Stomach (tissue), 9 donors: ENCODE data around the gene RUNX1. TPM values are rescaled to one million over a fixed set of nuclear protein-coding genes. Genes with fewer than 3 reads are reported as not detected.

Source experiments
- DNase-seq, 2 donors: peaks; one replicate each; pipeline versions ENCODE4 v3.0.0 to v3.0.0-alpha.2; 2013 to 2019
- H3K27ac ChIP-seq, 5 donors: fragments of 200-600 bp in 4 of 5; sonication (generic) in 4 of 5; one replicate each; pipeline ENCODE4 v1.5.1; 2013 to 2019; ENCODE audit warnings: mild to moderate bottlenecking in 1 of 5, moderate library complexity in 1 of 5
- H3K27me3 ChIP-seq, 3 donors: fragments of 200-600 bp; sonication (generic); one replicate each; pipeline ENCODE4 v1.5.1; 2017 to 2019; ENCODE audit warnings: mixed run types in 1 of 3
- H3K36me3 ChIP-seq, 4 donors: fragments of 200-600 bp; sonication (generic); 1 replicate in 3 of 4; 2 replicates in 1 of 4; pipeline ENCODE4 v1.5.1; 2016 to 2019
- H3K4me1 ChIP-seq, 4 donors: fragments of 200-600 bp; sonication (generic); one replicate each; pipeline ENCODE4 v1.5.1; 2016 to 2019
- H3K4me3 ChIP-seq, 4 donors: fragments of 200-600 bp; sonication (generic) in 3 of 4; one replicate each; pipeline ENCODE4 v1.5.1; 2016 to 2019; ENCODE audit warnings: mild to moderate bottlenecking in 1 of 4
- H3K9me3 ChIP-seq, 4 donors: fragments of 200-600 bp; sonication (generic); one replicate each; pipeline ENCODE4 v1.5.1; 2016 to 2019
- EP300 ChIP-seq: sonication (generic); formaldehyde crosslinking; IDR thresholded peaks from one replicate; pipeline ENCODE4 v1.6.1; 2017; ENCODE audit warnings: antibody characterized with exemption
- POLR2A ChIP-seq, 4 donors: fragments of 450-650 bp; IDR thresholded peaks; one replicate each; pipeline ENCODE4 v1.6.1; 2016; ENCODE audit warnings: antibody characterized with exemption in 4 of 4, control low read depth in 2 of 4, mild to moderate bottlenecking in 1 of 4, moderate library complexity in 1 of 4
- POLR2AphosphoS5 ChIP-seq, 3 donors: sonication (generic); formaldehyde crosslinking; IDR thresholded peaks; one replicate each; pipeline ENCODE4 v1.6.1; 2016; ENCODE audit warnings: antibody characterized with exemption in 3 of 3
- WGBS, 5 donors: extraction: QIAGEN DNeasy Blood & Tissue Kit in 3 of 5; methylation state at CpG; one replicate each; pipeline versions ENCODE4 v1.1.5 to v1.1.7; 2013 to 2018; 5-methylcytosine and 5-hydroxymethylcytosine counted together
- intact Hi-C: fragments of 100-400 bp; cut with DNase I; formaldehyde crosslinking; loops from one replicate; pipeline ENCODE4 v1.15.1; 2023; ENCODE audit warnings: low total_unique reads
- polyA plus RNA-seq, 3 donors: library from polyadenylated mRNA; stranded (reverse); fragments of 200-250 nt; gene quantifications; one replicate each; pipeline ENCODE4 v1.2.3, GENCODE V29; 2013
- total RNA-seq, 5 donors: library from RNA; depleted of rRNA; stranded (reverse); fragments of >200 nt; gene quantifications; one replicate each; pipeline versions ENCODE4 v1.1.0 to v1.2.3, GENCODE V29; 2014 to 2016
- TF ChIP-seq, protein P1 (sequence below), 7 experiments: fragments of 450-650 bp in 4 of 7; fragments of 200-600 bp in 3 of 7; sonication (generic) in 3 of 7; IDR thresholded peaks; one replicate each; pipeline ENCODE4 v1.5.1; 2016 to 2019; ENCODE audit warnings: antibody characterized with exemption in 7 of 7, control low read depth in 2 of 7, mild to moderate bottlenecking in 1 of 7
- donor health status: healthy with polysubstance abuse.
- donor health status: Bipolar disorder and iron deficiency.
- donor health status: healthy.

Gene RUNX1
- total and polyA plus RNA-seq, 8 donors: 8.0 to 213 (median 40.0) TPM

GRCh38 chr21:34771512-34772028 is 277.5 kb downstream of the RUNX1 start:
- TF ChIP-seq EP300 (no peak), POLR2A (IDR thresholded peaks at IDR 0.05) (no peak), POLR2AphosphoS5 (IDR thresholded peaks at IDR 0.05) (no peak)
- TF ChIP-seq, protein P1, sequence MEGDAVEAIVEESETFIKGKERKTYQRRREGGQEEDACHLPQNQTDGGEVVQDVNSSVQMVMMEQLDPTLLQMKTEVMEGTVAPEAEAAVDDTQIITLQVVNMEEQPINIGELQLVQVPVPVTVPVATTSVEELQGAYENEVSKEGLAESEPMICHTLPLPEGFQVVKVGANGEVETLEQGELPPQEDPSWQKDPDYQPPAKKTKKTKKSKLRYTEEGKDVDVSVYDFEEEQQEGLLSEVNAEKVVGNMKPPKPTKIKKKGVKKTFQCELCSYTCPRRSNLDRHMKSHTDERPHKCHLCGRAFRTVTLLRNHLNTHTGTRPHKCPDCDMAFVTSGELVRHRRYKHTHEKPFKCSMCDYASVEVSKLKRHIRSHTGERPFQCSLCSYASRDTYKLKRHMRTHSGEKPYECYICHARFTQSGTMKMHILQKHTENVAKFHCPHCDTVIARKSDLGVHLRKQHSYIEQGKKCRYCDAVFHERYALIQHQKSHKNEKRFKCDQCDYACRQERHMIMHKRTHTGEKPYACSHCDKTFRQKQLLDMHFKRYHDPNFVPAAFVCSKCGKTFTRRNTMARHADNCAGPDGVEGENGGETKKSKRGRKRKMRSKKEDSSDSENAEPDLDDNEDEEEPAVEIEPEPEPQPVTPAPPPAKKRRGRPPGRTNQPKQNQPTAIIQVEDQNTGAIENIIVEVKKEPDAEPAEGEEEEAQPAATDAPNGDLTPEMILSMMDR (IDR thresholded peaks at IDR 0.05): no peak
- H3K27ac ChIP-seq: no peak overlapping the region
- H3K36me3 ChIP-seq: no peaks in the 10 kb centered on the region
- intact Hi-C loops: no loop called here
- H3K9me3 ChIP-seq: no peaks in the 10 kb centered on the region
- no peaks in the 10 kb centered on the region for H3K27me3 ChIP-seq
- no peaks in the 10 kb centered on the region for H3K4me1 ChIP-seq
- H3K4me3 ChIP-seq: no peak overlapping the region
- WGBS, 5 donors: 63 to 74% (median 73%) methylated on average over 6 of the region's 6 CpGs
- DNase-seq: no peak

- no peaks in the 10 kb centered on the region for H3K27me3 ChIP-seq
- H3K9me3 ChIP-seq: no peaks in the 10 kb centered on the region
- no peak overlapping the region for H3K27ac ChIP-seq
- no peak for DNase-seq
- H3K36me3 ChIP-seq: no peaks in the 10 kb centered on the region
- TF ChIP-seq POLR2A (IDR thresholded peaks at IDR 0.05): no peak
- TF ChIP-seq EP300: no peak
- no peak for TF ChIP-seq POLR2AphosphoS5 (IDR thresholded peaks at IDR 0.05)
- TF ChIP-seq, protein P1 (IDR thresholded peaks at IDR 0.05): no peak
- WGBS, 5 donors: 77 to 88% (median 78%) methylated on average over 4 of the region's 4 CpGs
- intact Hi-C loops: no loop called here
- no peaks in the 10 kb centered on the region for H3K4me1 ChIP-seq
- no peak overlapping the region for H3K4me3 ChIP-seq
Measured at GRCh38 chr21:34770576-34770975, 278.5 kb downstream of the RUNX1 start.

GRCh38 chr21:34768326-34768725 is 280.8 kb downstream of the RUNX1 start:
- WGBS, 5 donors: 90 to 99% (median 93%) methylated on average over 3 of the region's 3 CpGs
- H3K36me3 ChIP-seq: no peaks in the 10 kb centered on the region
- H3K9me3 ChIP-seq: no peaks in the 10 kb centered on the region
- intact Hi-C loops: no loop called here
- no peak for DNase-seq
- no peak overlapping the region for H3K4me3 ChIP-seq
- H3K27me3 ChIP-seq: no peaks in the 10 kb centered on the region
- no peaks in the 10 kb centered on the region for H3K4me1 ChIP-seq
- TF ChIP-seq POLR2A (IDR thresholded peaks at IDR 0.05): no peak
- TF ChIP-seq, protein P1 (IDR thresholded peaks at IDR 0.05): no peak
- no peak for TF ChIP-seq EP300
- no peak for TF ChIP-seq POLR2AphosphoS5 (IDR thresholded peaks at IDR 0.05)
- no peak overlapping the region for H3K27ac ChIP-seq

DNA sequence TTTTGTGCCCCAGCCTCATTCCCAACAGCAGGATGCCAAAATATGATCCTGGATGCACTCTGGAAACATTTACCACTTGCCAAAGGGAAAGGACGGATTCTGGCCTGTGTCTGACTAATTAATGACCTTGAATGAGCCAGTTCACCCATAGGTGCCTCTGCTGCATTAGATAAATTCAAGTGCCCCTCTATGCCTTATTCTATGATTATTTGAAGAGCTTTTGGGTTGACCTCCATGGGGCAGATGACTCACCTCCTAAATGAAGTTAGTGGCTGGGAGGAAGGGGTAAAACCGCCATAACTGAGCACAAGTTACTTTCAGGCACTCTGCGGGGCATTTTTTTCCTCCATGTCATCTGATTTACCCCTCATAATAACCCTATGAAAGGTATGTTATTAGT is 282.2 kb downstream of the RUNX1 start:
- Histone ChIP-seq H3K4me3 (no peak overlapping the region), H3K9me3 (no peaks in the 10 kb centered on the region), H3K27ac (no peak overlapping the region), H3K27me3 (no peaks in the 10 kb centered on the region), H3K4me1 (no peaks in the 10 kb centered on the region), H3K36me3 (no peaks in the 10 kb centered on the region)
- no peak for TF ChIP-seq POLR2AphosphoS5 (IDR thresholded peaks at IDR 0.05)
- TF ChIP-seq, protein P1 (IDR thresholded peaks at IDR 0.05): no peak
- TF ChIP-seq EP300: no peak
- TF ChIP-seq POLR2A (IDR thresholded peaks at IDR 0.05): no peak
- intact Hi-C loops: no loop called here
- WGBS, 5 donors: 79 to 89% (median 85%) methylated on average over 3 of the region's 3 CpGs
- no peak for DNase-seq
